ENCODE measurements around the gene EGFR. TPM values are rescaled to one million over a fixed set of nuclear protein-coding genes. Genes with fewer than 3 reads are reported as not detected.

The EGFR gene
- total RNA-seq, 2 donors from 2014 or later: 42.5 to 44.2 TPM

- ATAC-seq: no peak
Observed at GRCh38 chr7:55113760-55114540, 95.1 kb downstream of the EGFR start.

GRCh38 chr7:55117286-55117685 lies 98.5 kb downstream of the EGFR start:
- Histone ChIP-seq H3K27me3 (no peaks in the 10 kb centered on the region), H3K27ac (no peak overlapping the region), H3K9me3 (no peaks in the 10 kb centered on the region), H3K4me3 (no peak overlapping the region), H3K36me3 (replicated peaks in 1 of 2; ENCODE audit: insufficient read depth in 1 of 2, low read depth in 2 of 2) (no peaks in the 10 kb centered on the region), H3K4me1 (peaks cover 32% of the 10 kb centered on the region)
- no peak for DNase-seq
- WGBS, 2 donors: 90 to 91% methylated on average over 7 of the region's 7 CpGs
- TF ChIP-seq POLR2A (IDR thresholded peaks at IDR 0.05) (no peak), CTCF (IDR thresholded peaks at IDR 0.05) (no peak)
- intact Hi-C loops (cut with DNase I): no loop called here
- no peak for ATAC-seq

More at GRCh38 chr7:55113760-55114540, 95.1 kb downstream of the EGFR start:
- TF ChIP-seq CTCF (IDR thresholded peaks at IDR 0.05) (no peak), POLR2A (IDR thresholded peaks at IDR 0.05) (no peak)
- 69 to 94% methylated on average over 3 of the region's 3 CpGs for WGBS, 2 donors
- no peaks in the 10 kb centered on the region for H3K36me3 ChIP-seq (replicated peaks in 1 of 2; ENCODE audit: insufficient read depth in 1 of 2, low read depth in 2 of 2)
- no peak for DNase-seq
- no peaks in the 10 kb centered on the region for H3K9me3 ChIP-seq
- H3K4me1 ChIP-seq: peaks cover 13% of the 10 kb centered on the region
- intact Hi-C loops (cut with DNase I): no loop called here
- no peaks in the 10 kb centered on the region for H3K27me3 ChIP-seq
- H3K4me3 ChIP-seq: no peak overlapping the region
- H3K27ac ChIP-seq: no peak overlapping the region

GRCh38 chr7:55118426-55118825 lies 99.6 kb downstream of the EGFR start:
- WGBS, 2 donors: 93 to 97% methylated on average over 5 of the region's 5 CpGs
- peaks cover 37% of the 10 kb centered on the region for H3K4me1 ChIP-seq
- no peak for DNase-seq
- H3K4me3 ChIP-seq: no peak overlapping the region
- TF ChIP-seq CTCF (IDR thresholded peaks at IDR 0.05): no peak
- TF ChIP-seq POLR2A (IDR thresholded peaks at IDR 0.05): no peak
- no peaks in the 10 kb centered on the region for H3K36me3 ChIP-seq (replicated peaks in 1 of 2; ENCODE audit: insufficient read depth in 1 of 2, low read depth in 2 of 2)
- H3K9me3 ChIP-seq: no peaks in the 10 kb centered on the region
- intact Hi-C loops (cut with DNase I): no loop called here
- H3K27me3 ChIP-seq: no peaks in the 10 kb centered on the region
- H3K27ac ChIP-seq: no peak overlapping the region
- ATAC-seq: no peak

GRCh38 chr7:55119571-55119970 lies 100.8 kb downstream of the EGFR start:
- Histone ChIP-seq H3K27me3 (no peaks in the 10 kb centered on the region), H3K4me3 (no peak overlapping the region), H3K27ac (peak overlapping the region in 2 of 4 donors; percentile 67 to 77), H3K36me3 (replicated peaks in 1 of 2; ENCODE audit: insufficient read depth in 1 of 2, low read depth in 2 of 2) (no peaks in the 10 kb centered on the region), H3K4me1 (peaks cover 32% of the 10 kb centered on the region), H3K9me3 (no peaks in the 10 kb centered on the region)
- intact Hi-C loops (cut with DNase I): no loop called here
- no peak for TF ChIP-seq CTCF (IDR thresholded peaks at IDR 0.05)
- no peak for TF ChIP-seq POLR2A (IDR thresholded peaks at IDR 0.05)
- 96 to 99% methylated on average over 4 of the region's 4 CpGs for WGBS, 2 donors
- DNase-seq: no peak
- ATAC-seq: no peak

- H3K36me3 ChIP-seq (replicated peaks in 1 of 2; ENCODE audit: insufficient read depth in 1 of 2, low read depth in 2 of 2): no peaks in the 10 kb centered on the region
- no peaks in the 10 kb centered on the region for H3K27me3 ChIP-seq
- WGBS, 2 donors: 83 to 88% methylated on average over 7 of the region's 7 CpGs
- peak overlapping the region in 3 of 4 donors; percentile 51 to 77 (median 67) for H3K27ac ChIP-seq
- intact Hi-C loops (cut with DNase I): no loop called here
- DNase-seq (no peak), ATAC-seq (peak; percentile 28)
- no peak for TF ChIP-seq POLR2A (IDR thresholded peaks at IDR 0.05)
- TF ChIP-seq CTCF (IDR thresholded peaks at IDR 0.05): no peak
- H3K9me3 ChIP-seq: no peaks in the 10 kb centered on the region
- H3K4me3 ChIP-seq: no peak overlapping the region
- peaks cover 32% of the 10 kb centered on the region for H3K4me1 ChIP-seq
Observed at GRCh38 chr7:55120074-55120473, 101.3 kb downstream of the EGFR start.
